Activated gamma-delta T cell (primary cell): Measurements from ENCODE around the gene C12orf42.
"Not testable (repeated sequence)": the region's sequence is repeated elsewhere in the genome, so short reads cannot be mapped to it uniquely, and the experiment has no call there.

Experiments used
- DNase-seq: peaks from one replicate; lab custom pipeline; 2025; lab: John Stamatoyannopoulos, UW

Gene C12orf42

GRCh38 chr12:103424849-103425586 is 70.8 kb downstream of the C12orf42 start:
- DNase-seq: not testable (repeated sequence)

GRCh38 chr12:103423516-103423910 is 72.3 kb downstream of the C12orf42 start:
- DNase-seq: no peak

GRCh38 chr12:103422746-103423515 is 72.8 kb downstream of the C12orf42 start:
- no peak for DNase-seq

- no peak for DNase-seq
These were observed 73.4 kb downstream of the C12orf42 start for GRCh38 chr12:103422328-103422727.

- DNase-seq: no peak
These were observed 74.4 kb downstream of the C12orf42 start for GRCh38 chr12:103421402-103421801.

GRCh38 chr12:103415681-103416080 is 80.1 kb downstream of the C12orf42 start:
- DNase-seq: no peak

- DNase-seq: no peak
These were observed 94.3 kb downstream of the C12orf42 start for GRCh38 chr12:103401421-103401820.

- DNase-seq: no peak
These were observed 95.8 kb downstream of the C12orf42 start for GRCh38 chr12:103399986-103400385.

- DNase-seq: no peak
These were observed 98.2 kb downstream of the C12orf42 start for GRCh38 chr12:103397536-103397935.

GRCh38 chr12:103392722-103393121 is 103.0 kb downstream of the C12orf42 start:
- no peak for DNase-seq

- DNase-seq: no peak
These were observed 104.7 kb downstream of the C12orf42 start for GRCh38 chr12:103391103-103391502.

GRCh38 chr12:103387385-103387784 is 108.4 kb downstream of the C12orf42 start:
- DNase-seq: no peak

- DNase-seq: no peak
These were observed 109.3 kb downstream of the C12orf42 start for GRCh38 chr12:103386451-103386850.

- DNase-seq: no peak
These were observed 112.9 kb downstream of the C12orf42 start for GRCh38 chr12:103382736-103383346.

- DNase-seq: no peak
These were observed 113.6 kb downstream of the C12orf42 start for GRCh38 chr12:103382119-103382518.

- DNase-seq: no peak
These were observed 116.1 kb downstream of the C12orf42 start for GRCh38 chr12:103379670-103380069.

- DNase-seq: no peak
These were observed 122.7 kb downstream of the C12orf42 start for GRCh38 chr12:103373088-103373523.

- no peak for DNase-seq
These were observed 125.8 kb downstream of the C12orf42 start for GRCh38 chr12:103369929-103370328.

- DNase-seq: no peak
These were observed 127.6 kb downstream of the C12orf42 start for GRCh38 chr12:103368167-103368566.

GRCh38 chr12:103354403-103354802 is 141.4 kb downstream of the C12orf42 start:
- no peak for DNase-seq

GRCh38 chr12:103353913-103354312 is 141.9 kb downstream of the C12orf42 start:
- DNase-seq: no peak

GRCh38 chr12:103350116-103350515 is 145.7 kb downstream of the C12orf42 start:
- DNase-seq: no peak

- no peak for DNase-seq
These were observed 146.8 kb downstream of the C12orf42 start for GRCh38 chr12:103348935-103349334.
